PC-9 (cell line): ENCODE measurements around the gene KIF5C.

Experiments
- CTCF ChIP-seq: fragments of 200-600 bp; sonication (generic); conservative IDR thresholded peaks from 2 replicates; pipeline ENCODE4 v1.6.1; 2017; ENCODE audit warnings: mixed run types, antibody characterized with exemption, mild to moderate bottlenecking, moderate library complexity
- EZH2 ChIP-seq: fragments of 200-600 bp; sonication (generic); IDR thresholded peaks from 2 replicates; pipeline ENCODE4 v1.8.0; 2017; ENCODE audit warnings: antibody characterized with exemption, low read depth

- TF ChIP-seq CTCF (no peak), EZH2 (no peak)
These were observed 99.1 kb downstream of the KIF5C start for GRCh38 chr2:148974095-148974494.
